HepG2 (cell line): ENCODE results near the gene IRF1. TPM values are rescaled to one million over a fixed set of nuclear protein-coding genes. Genes with fewer than 3 reads are reported as not detected.

Experiments
- FOXA1 ChIP-seq, 2 experiments: fragments of 450-650 bp in 1 of 2; sonication (generic) in 1 of 2; formaldehyde crosslinking in 1 of 2; IDR thresholded peaks; 2 replicates each; pipeline versions ENCODE4 v1.4.0 to v1.6.1; 2016 to 2020; ENCODE audit warnings: missing genetic modification reagents in 1 of 2
- FOXA3 ChIP-seq: IDR thresholded peaks from 2 replicates; pipeline ENCODE4 v1.6.1; 2016; ENCODE audit warnings: missing genetic modification reagents, missing compliant biosample characterization
- HNRNPL ChIP-seq: fragments of 200-400 bp; formaldehyde crosslinking; IDR thresholded peaks from 2 replicates; pipeline ENCODE4 v1.6.1; 2017; ENCODE audit warnings: mild to moderate bottlenecking, low read depth, low read length
- NFYB ChIP-seq: sonication (generic); formaldehyde crosslinking; IDR thresholded peaks from 2 replicates; pipeline ENCODE4 v1.4.0; 2020; ENCODE audit warnings: missing genetic modification reagents
- ONECUT2 ChIP-seq: sonication (generic); formaldehyde crosslinking; IDR thresholded peaks from 2 replicates; pipeline ENCODE4 v1.4.0; 2020; ENCODE audit warnings: missing genetic modification reagents
- RXRA ChIP-seq: sonication (generic); formaldehyde crosslinking; IDR thresholded peaks from 2 replicates; pipeline ENCODE4 v1.5.1; 2020; ENCODE audit warnings: missing genetic modification reagents
- SPEN ChIP-seq: sonication (generic); formaldehyde crosslinking; IDR thresholded peaks from 2 replicates; pipeline ENCODE4 v1.5.1; 2020; ENCODE audit warnings: low read depth, mild to moderate bottlenecking, missing genetic modification reagents
- TCF12 ChIP-seq, 2 experiments: fragments of 450-650 bp in 1 of 2; sonication (generic) in 1 of 2; formaldehyde crosslinking in 1 of 2; IDR thresholded peaks; 2 replicates each; pipeline versions ENCODE4 v1.6.1 to v1.8.0; 2017 to 2022; ENCODE audit warnings: antibody characterized with exemption in 1 of 2, mild to moderate bottlenecking in 1 of 2, missing genetic modification reagents in 1 of 2, moderate library complexity in 1 of 2
- XRCC5 ChIP-seq: fragments of 200-400 bp; formaldehyde crosslinking; optimal IDR thresholded peaks from 2 replicates; pipeline ENCODE3; 2017; ENCODE audit warnings: mild to moderate bottlenecking, low read length
- YY1 ChIP-seq: IDR thresholded peaks from 2 replicates; pipeline ENCODE4 v1.6.1; 2011; ENCODE audit warnings: low read length, low read depth, moderate library complexity, mild to moderate bottlenecking; ENCODE audit not compliant: insufficient read depth, insufficient replicate concordance
- ZNF30 ChIP-seq: sonication (generic); formaldehyde crosslinking; IDR thresholded peaks from 2 replicates; pipeline ENCODE4 v1.5.0; 2020; ENCODE audit warnings: mild to moderate bottlenecking, missing genetic modification reagents
- ZNF496 ChIP-seq: sonication (generic); formaldehyde crosslinking; IDR thresholded peaks from 2 replicates; pipeline ENCODE4 v1.8.1; 2023; ENCODE audit warnings: mild to moderate bottlenecking, moderate library complexity, missing genetic modification reagents; ENCODE audit not compliant: insufficient replicate concordance
- ZNF607 ChIP-seq: sonication (generic); formaldehyde crosslinking; IDR thresholded peaks from 2 replicates; pipeline ENCODE4 v1.5.1; 2020; ENCODE audit warnings: missing genetic modification reagents, mild to moderate bottlenecking, borderline replicate concordance
- polyA plus RNA-seq, 8 experiments: library from polyadenylated mRNA; depleted of rRNA in 3 of 8; stranded (reverse) in 7 of 8; unstranded in 1 of 8; fragments of >200 nt; fragmentation: Illumina TruSeq in 4 of 8; extraction: Trizol in 4 of 8; gene quantifications; 2 replicates each; pipeline versions ENCODE4 v1.2.1 to v1.2.3, GENCODE V29; 2011 to 2016; ENCODE audit warnings: low read depth in 4 of 8, missing spikeins in 1 of 8, mixed read lengths in 1 of 8; ENCODE audit not compliant: insufficient read depth in 1 of 8
- total RNA-seq, 5 experiments: library from RNA; depleted of rRNA; stranded (reverse); fragments of >200 nt; fragmentation: Illumina TruSeq; extraction: Trizol; gene quantifications; 2 replicates each; pipeline ENCODE4 v1.2.3, GENCODE V29; 2016; ENCODE audit warnings: low read depth in 1 of 5
- TF ChIP-seq, protein P1 (sequence below): IDR thresholded peaks from 2 replicates; pipeline ENCODE4 v1.6.1; 2012; ENCODE audit warnings: low read depth, low read length, improper control_type of control experiment
- TF ChIP-seq, protein P2 (sequence below): sonication (generic); formaldehyde crosslinking; IDR thresholded peaks from 2 replicates; pipeline ENCODE4 v1.4.0; 2020; ENCODE audit warnings: missing genetic modification reagents
- TF ChIP-seq, protein P3 (sequence below): sonication (generic); formaldehyde crosslinking; IDR thresholded peaks from 2 replicates; pipeline ENCODE4 v1.5.1; 2020; ENCODE audit warnings: mild to moderate bottlenecking, missing genetic modification reagents
- TF ChIP-seq, protein P4 (sequence below): IDR thresholded peaks from 2 replicates; pipeline ENCODE4 v1.4.0; 2020; ENCODE audit warnings: mild to moderate bottlenecking, missing genetic modification reagents

Gene IRF1
- total and polyA plus RNA-seq, 2 of the 13 experiments (the other 11 are each of a cell fraction or from before 2014, with no cell fraction given), result 4.1 to 8.8 TPM

DNA sequence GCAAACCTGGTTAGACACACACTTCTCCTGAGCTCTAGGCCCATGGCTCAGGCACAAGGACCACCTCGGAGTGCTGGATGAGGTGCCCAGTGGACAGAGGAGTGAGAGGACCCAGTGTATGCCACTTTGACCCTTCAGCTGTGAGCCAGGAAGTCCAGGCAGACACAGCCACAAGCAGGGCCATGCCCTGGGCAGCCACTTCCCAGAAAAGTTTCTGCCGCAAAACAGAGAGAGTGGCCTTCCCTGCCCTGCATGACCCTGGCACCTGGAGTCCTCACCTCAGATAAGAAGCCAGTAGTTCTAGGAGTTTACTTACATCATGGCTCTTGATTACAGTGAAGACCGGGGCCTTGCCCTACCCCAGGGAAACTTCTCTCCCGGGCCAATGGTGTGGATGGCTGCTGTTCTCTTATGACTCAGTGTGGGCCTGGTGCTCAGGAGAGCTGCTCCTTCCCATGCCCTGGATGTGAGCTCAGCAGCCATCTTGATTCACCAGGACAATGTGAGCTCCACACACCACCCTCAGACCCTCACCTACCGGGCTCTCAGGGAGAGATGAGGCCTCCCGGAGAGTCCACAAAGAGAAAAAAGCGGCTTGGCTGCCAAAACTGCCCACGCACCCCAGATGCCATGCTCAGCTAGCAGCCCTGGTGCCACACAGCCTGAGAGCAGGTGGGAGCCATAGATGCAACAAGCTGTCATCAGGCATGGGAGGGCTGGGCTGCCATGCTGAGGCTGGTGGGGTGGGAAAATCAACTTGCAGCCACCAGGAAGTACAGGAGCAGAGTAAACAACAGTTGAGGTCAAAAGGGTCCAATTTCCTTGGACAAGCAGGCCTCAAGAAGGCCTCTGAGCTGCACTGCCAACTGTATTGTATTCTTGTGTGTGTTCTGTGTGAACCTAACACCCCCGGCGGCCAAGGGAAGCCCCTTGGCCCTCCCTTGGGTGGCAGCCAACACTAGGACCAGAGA lies 11.7 kb upstream of the IRF1 start (continued):
- TF ChIP-seq, protein P1, sequence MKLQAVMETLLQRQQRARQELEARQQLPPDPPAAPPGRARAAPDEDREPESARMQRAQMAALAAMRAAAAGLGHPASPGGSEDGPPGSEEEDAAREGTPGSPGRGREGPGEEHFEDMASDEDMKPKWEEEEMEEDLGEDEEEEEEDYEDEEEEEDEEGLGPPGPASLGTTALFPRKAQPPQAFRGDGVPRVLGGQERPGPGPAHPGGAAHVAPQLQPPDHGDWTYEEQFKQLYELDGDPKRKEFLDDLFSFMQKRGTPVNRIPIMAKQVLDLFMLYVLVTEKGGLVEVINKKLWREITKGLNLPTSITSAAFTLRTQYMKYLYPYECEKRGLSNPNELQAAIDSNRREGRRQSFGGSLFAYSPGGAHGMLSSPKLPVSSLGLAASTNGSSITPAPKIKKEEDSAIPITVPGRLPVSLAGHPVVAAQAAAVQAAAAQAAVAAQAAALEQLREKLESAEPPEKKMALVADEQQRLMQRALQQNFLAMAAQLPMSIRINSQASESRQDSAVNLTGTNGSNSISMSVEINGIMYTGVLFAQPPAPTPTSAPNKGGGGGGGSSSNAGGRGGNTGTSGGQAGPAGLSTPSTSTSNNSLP, result no peak
- TF ChIP-seq NFYB (CRISPR knock-in tag), result no peak
- TF ChIP-seq ZNF607 (CRISPR knock-in tag), result no peak
- no peak for TF ChIP-seq XRCC5
- TF ChIP-seq, protein P2, sequence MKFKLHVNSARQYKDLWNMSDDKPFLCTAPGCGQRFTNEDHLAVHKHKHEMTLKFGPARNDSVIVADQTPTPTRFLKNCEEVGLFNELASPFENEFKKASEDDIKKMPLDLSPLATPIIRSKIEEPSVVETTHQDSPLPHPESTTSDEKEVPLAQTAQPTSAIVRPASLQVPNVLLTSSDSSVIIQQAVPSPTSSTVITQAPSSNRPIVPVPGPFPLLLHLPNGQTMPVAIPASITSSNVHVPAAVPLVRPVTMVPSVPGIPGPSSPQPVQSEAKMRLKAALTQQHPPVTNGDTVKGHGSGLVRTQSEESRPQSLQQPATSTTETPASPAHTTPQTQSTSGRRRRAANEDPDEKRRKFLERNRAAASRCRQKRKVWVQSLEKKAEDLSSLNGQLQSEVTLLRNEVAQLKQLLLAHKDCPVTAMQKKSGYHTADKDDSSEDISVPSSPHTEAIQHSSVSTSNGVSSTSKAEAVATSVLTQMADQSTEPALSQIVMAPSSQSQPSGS (CRISPR knock-in tag), result 0 out of 2 replicates have a peak, but pooled peaks have one; percentile 11
- TF ChIP-seq ONECUT2 (CRISPR knock-in tag), result no peak
- TF ChIP-seq ZNF30, result no peak
- TF ChIP-seq ZNF496 (CRISPR knock-in tag), result no peak
- peak; percentile 66; the same call in 1 of the 2 replicates for TF ChIP-seq HNRNPL
- TF ChIP-seq TCF12 (IDR thresholded peaks at IDR 0.05), result no peak
- TF ChIP-seq TCF12 (CRISPR knock-in tag; IDR thresholded peaks at IDR 0.05), result no peak
- TF ChIP-seq YY1, result peak; percentile 49
- 0 out of 2 replicates have a peak, but pooled peaks have one; percentile 75 for TF ChIP-seq RXRA (CRISPR knock-in tag)
- TF ChIP-seq FOXA1 (IDR thresholded peaks at IDR 0.05), result no peak
- peak; percentile 88 for TF ChIP-seq FOXA1 (CRISPR knock-in tag; IDR thresholded peaks at IDR 0.05)
- peak; percentile 85 for TF ChIP-seq FOXA3 (CRISPR knock-in tag)
- TF ChIP-seq, protein P3, sequence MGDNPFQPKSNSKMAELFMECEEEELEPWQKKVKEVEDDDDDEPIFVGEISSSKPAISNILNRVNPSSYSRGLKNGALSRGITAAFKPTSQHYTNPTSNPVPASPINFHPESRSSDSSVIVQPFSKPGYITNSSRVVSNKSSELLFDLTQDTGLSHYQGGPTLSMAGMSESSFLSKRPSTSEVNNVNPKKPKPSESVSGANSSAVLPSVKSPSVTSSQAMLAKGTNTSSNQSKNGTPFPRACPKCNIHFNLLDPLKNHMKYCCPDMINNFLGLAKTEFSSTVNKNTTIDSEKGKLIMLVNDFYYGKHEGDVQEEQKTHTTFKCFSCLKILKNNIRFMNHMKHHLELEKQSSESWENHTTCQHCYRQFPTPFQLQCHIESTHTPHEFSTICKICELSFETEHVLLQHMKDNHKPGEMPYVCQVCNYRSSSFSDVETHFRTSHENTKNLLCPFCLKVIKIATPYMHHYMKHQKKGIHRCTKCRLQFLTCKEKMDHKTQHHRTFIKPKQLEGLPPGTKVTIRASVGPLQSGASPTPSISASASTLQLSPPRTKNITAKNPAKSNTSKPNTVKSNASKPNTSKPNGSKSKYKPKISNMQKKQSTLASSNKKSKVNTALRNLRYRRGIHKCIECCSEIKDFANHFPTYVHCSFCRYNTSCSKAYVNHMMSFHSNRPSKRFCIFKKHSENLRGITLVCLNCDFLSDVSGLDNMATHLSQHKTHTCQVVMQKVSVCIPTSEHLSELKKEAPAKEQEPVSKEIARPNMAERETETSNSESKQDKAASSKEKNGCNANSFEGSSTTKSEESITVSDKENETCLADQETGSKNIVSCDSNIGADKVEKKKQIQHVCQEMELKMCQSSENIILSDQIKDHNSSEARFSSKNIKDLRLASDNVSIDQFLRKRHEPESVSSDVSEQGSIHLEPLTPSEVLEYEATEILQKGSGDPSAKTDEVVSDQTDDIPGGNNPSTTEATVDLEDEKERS, result no peak
- TF ChIP-seq, protein P4, sequence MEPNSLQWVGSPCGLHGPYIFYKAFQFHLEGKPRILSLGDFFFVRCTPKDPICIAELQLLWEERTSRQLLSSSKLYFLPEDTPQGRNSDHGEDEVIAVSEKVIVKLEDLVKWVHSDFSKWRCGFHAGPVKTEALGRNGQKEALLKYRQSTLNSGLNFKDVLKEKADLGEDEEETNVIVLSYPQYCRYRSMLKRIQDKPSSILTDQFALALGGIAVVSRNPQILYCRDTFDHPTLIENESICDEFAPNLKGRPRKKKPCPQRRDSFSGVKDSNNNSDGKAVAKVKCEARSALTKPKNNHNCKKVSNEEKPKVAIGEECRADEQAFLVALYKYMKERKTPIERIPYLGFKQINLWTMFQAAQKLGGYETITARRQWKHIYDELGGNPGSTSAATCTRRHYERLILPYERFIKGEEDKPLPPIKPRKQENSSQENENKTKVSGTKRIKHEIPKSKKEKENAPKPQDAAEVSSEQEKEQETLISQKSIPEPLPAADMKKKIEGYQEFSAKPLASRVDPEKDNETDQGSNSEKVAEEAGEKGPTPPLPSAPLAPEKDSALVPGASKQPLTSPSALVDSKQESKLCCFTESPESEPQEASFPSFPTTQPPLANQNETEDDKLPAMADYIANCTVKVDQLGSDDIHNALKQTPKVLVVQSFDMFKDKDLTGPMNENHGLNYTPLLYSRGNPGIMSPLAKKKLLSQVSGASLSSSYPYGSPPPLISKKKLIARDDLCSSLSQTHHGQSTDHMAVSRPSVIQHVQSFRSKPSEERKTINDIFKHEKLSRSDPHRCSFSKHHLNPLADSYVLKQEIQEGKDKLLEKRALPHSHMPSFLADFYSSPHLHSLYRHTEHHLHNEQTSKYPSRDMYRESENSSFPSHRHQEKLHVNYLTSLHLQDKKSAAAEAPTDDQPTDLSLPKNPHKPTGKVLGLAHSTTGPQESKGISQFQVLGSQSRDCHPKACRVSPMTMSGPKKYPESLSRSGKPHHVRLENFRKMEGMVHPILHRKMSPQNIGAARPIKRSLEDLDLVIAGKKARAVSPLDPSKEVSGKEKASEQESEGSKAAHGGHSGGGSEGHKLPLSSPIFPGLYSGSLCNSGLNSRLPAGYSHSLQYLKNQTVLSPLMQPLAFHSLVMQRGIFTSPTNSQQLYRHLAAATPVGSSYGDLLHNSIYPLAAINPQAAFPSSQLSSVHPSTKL (CRISPR knock-in tag), result peak; percentile 77
- TF ChIP-seq SPEN, result 0 out of 2 replicates have a peak, but pooled peaks have one; percentile 52
